ENCODE results near the gene CDC42EP5.

- TF ChIP-seq, protein P1, sequence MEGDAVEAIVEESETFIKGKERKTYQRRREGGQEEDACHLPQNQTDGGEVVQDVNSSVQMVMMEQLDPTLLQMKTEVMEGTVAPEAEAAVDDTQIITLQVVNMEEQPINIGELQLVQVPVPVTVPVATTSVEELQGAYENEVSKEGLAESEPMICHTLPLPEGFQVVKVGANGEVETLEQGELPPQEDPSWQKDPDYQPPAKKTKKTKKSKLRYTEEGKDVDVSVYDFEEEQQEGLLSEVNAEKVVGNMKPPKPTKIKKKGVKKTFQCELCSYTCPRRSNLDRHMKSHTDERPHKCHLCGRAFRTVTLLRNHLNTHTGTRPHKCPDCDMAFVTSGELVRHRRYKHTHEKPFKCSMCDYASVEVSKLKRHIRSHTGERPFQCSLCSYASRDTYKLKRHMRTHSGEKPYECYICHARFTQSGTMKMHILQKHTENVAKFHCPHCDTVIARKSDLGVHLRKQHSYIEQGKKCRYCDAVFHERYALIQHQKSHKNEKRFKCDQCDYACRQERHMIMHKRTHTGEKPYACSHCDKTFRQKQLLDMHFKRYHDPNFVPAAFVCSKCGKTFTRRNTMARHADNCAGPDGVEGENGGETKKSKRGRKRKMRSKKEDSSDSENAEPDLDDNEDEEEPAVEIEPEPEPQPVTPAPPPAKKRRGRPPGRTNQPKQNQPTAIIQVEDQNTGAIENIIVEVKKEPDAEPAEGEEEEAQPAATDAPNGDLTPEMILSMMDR (IDR thresholded peaks at IDR 0.05) = no peak
- TF ChIP-seq POLR2A (IDR thresholded peaks at IDR 0.05; ENCODE audit: low read depth) = no peak
- TF ChIP-seq POLR2AphosphoS5 (IDR thresholded peaks at IDR 0.05) = no peak
Measured at GRCh38 chr19:54517483-54517882, 44.4 kb upstream of the CDC42EP5 start.
